Right atrium auricular region (tissue), 2 donors: ENCODE data around the gene SNED1. TPM values are rescaled to one million over a fixed set of nuclear protein-coding genes. Genes with fewer than 3 reads are reported as not detected.

Experiments used
- DNase-seq: peaks from one replicate; pipeline ENCODE4 v3.0.0-alpha.2; 2019; ENCODE audit warnings: low spot score
- H3K27ac ChIP-seq, 2 donors: fragments of 200-600 bp; sonication (generic); 1 replicate in 1 of 2; 2 replicates in 1 of 2; pipeline ENCODE4 v1.5.1; 2016 to 2019
- H3K27me3 ChIP-seq, 2 donors: fragments of 200-600 bp; sonication (generic); one replicate each; pipeline versions ENCODE4 v1.5.1 to v1.6.0; 2017 to 2019
- H3K36me3 ChIP-seq: fragments of 200-600 bp; sonication (generic); one replicate; pipeline ENCODE4 v1.5.1; 2016
- H3K4me1 ChIP-seq, 2 donors: fragments of 200-600 bp; sonication (generic); one replicate each; pipeline versions ENCODE4 v1.5.1 to v1.6.0; 2017 to 2019
- H3K4me3 ChIP-seq, 2 donors: fragments of 200-600 bp; sonication (generic); 1 replicate in 1 of 2; 2 replicates in 1 of 2; pipeline ENCODE4 v1.5.1; 2017 to 2019; ENCODE audit warnings: mild to moderate bottlenecking in 1 of 2, moderate library complexity in 1 of 2
- H3K9me3 ChIP-seq, 2 donors: fragments of 200-600 bp; sonication (generic); one replicate each; pipeline ENCODE4 v1.5.1; 2019
- total RNA-seq, 2 donors: library from RNA; depleted of rRNA; stranded (reverse); fragments of >200 nt; gene quantifications; one replicate each; pipeline ENCODE4 v1.1.0, GENCODE V29; 2016
- TF ChIP-seq, protein P1 (sequence below), 2 donors: fragments of 200-600 bp; sonication (generic); IDR thresholded peaks; one replicate each; pipeline ENCODE4 v1.5.1; 2019; ENCODE audit warnings: antibody characterized with exemption in 2 of 2

The SNED1 gene
- total RNA-seq, 2 donors from 2014 or later, result 9.9 to 16.4 TPM

DNA sequence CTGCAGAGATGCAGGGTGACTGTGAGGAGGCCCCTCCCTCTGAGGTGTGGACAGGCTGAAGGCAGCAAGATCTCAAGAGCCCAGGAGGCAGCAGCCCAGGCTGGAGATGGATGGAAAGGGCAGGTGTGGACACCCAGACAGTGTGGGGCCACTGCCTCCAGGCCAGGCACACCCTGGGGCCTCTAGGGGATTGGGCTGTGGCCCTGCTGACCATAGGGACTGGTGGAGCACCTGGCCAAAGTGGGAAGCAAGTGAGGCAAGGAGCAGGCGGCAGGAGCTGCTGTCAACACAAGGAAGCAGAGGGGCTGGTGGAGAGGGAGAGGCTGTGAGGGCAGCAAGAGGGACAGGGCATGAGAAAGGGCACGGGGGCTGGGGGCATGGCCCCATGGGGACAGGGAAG lies 10.8 kb downstream of the SNED1 start:
- Histone ChIP-seq H3K27me3 (no peaks in the 10 kb centered on the region), H3K27ac (peak overlapping the region in 1 of 2 donors; percentile 18), H3K9me3 (peaks cover under 1 to 15% of the 10 kb centered on the region in 2 donors), H3K36me3 (no peaks in the 10 kb centered on the region), H3K4me1 (peaks cover 0 to 19% of the 10 kb centered on the region in 2 donors), H3K4me3 (peak overlapping the region in 1 of 2 donors; percentile 30)
- TF ChIP-seq, protein P1, sequence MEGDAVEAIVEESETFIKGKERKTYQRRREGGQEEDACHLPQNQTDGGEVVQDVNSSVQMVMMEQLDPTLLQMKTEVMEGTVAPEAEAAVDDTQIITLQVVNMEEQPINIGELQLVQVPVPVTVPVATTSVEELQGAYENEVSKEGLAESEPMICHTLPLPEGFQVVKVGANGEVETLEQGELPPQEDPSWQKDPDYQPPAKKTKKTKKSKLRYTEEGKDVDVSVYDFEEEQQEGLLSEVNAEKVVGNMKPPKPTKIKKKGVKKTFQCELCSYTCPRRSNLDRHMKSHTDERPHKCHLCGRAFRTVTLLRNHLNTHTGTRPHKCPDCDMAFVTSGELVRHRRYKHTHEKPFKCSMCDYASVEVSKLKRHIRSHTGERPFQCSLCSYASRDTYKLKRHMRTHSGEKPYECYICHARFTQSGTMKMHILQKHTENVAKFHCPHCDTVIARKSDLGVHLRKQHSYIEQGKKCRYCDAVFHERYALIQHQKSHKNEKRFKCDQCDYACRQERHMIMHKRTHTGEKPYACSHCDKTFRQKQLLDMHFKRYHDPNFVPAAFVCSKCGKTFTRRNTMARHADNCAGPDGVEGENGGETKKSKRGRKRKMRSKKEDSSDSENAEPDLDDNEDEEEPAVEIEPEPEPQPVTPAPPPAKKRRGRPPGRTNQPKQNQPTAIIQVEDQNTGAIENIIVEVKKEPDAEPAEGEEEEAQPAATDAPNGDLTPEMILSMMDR (IDR thresholded peaks at IDR 0.05), result no peak
- peak; percentile 54 for DNase-seq

DNA sequence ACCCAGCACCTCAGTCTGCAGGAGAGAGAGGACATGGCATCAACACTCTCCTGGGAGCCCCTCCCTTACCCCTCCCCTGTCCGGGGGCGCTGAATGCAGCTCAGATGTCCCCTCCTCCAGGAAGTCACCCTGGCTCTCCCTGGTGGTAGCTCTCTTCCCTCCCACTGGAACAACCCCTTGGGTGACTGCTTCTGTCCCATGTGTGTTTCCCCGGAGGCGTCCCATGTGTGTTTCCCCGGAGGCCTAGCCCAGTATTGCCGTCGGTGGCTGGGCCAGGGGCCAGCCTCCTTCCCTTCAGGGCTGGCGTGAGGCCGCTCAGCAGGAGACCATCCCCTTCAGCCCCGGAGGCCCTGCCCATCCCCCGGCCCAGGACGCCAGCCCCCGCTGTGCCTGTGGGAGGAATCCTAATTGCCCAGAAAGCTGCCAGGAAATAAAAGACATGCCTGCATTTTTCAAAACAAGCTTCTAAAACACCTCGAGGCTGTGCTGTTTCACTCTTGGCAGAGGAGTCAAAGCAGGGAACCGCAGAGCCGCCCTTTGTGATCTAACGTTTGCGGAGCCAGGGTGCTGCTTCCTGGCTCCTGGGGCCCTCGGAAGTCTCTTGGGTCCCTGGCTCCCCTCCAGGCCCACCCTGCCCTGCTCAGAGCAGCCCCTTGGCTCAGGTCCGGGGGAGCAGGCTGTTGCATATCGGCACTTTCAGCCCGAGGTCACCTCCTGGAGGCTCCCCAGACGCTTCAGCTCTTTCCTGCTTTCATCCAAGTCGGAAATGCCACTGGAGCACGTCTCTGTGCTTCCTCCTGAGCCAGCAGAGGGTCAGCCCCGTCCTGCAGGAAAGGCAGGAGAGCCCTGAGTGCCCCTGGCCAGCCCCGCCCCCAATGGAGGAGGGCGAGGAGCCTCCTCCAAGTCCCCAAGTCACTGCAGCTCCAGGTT lies 11.4 kb downstream of the SNED1 start:
- TF ChIP-seq, protein P1 (IDR thresholded peaks at IDR 0.05), result no peak
- H3K36me3 ChIP-seq, result no peaks in the 10 kb centered on the region
- peak overlapping the region; percentile 9 to 30 for H3K4me3 ChIP-seq
- H3K27ac ChIP-seq, result peak overlapping the region; percentile 18 to 36
- H3K27me3 ChIP-seq, result no peaks in the 10 kb centered on the region
- peaks cover 0 to 8% of the 10 kb centered on the region in 2 donors for H3K9me3 ChIP-seq
- DNase-seq, result peak; percentile 67
- peaks cover 0 to 19% of the 10 kb centered on the region in 2 donors for H3K4me1 ChIP-seq

DNA sequence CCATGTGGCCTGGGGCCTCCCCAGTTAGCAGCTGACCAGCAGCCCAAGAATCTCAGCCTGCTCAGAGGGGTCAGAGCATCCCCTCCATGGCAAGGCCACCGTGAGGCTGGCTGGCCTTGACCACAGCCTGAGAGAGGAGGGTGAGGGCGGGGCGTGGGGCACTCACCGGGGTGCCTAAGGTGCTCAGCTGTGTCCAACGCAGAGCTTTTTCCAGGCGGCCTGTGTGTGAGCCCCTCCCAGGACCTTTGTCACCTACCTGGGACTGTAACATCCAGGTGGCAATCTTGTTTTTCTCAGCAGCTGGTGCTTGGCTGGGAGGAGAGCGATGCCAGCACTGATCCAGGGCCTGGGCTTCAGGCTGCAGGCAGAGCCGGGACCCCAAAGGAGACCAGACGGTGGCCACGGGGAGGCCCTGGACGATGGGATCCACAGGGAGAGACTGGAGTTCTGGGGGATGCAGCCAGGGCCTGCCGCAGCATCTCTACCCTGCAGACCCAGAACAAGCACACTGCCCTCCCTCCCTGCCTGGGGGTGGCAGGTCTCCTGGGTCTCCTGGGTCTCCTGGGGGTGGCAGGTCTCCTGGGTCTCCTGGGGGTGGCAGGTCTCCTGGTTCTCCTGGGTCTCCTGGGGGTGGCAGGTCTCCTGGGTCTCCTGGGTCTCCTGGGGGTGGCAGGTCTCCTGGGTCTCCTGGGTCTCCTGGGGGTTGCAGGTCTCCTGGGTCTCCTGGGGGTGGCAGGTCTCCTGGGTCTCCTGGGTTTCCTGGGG lies 12.3 kb downstream of the SNED1 start:
- Histone ChIP-seq H3K9me3 (peaks cover 0 to under 1% of the 10 kb centered on the region in 2 donors), H3K4me3 (no peak overlapping the region), H3K4me1 (peaks cover 0 to 19% of the 10 kb centered on the region in 2 donors), H3K36me3 (no peaks in the 10 kb centered on the region), H3K27me3 (no peaks in the 10 kb centered on the region), H3K27ac (peak overlapping the region in 1 of 2 donors; percentile 18)
- peak; percentile 48 for DNase-seq
- TF ChIP-seq, protein P1 (IDR thresholded peaks at IDR 0.05), result no peak

DNA sequence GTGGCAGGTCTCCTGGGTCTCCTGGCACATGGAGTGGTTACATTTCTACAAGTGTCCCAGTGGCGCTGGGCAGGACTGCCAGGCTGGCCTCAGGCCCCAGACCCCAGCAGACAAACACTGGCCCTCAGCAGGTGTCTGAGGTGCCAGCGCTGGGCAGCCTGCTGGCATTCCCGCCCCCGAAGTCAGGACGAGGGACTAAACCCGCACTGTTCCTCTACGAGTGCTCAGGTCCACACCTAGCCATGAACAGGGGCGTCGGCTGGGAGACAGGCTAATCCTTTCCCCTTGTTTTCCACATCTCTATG lies 12.8 kb downstream of the SNED1 start:
- H3K36me3 ChIP-seq, result no peaks in the 10 kb centered on the region
- peak; percentile 16 for DNase-seq
- TF ChIP-seq, protein P1 (IDR thresholded peaks at IDR 0.05), result no peak
- H3K4me3 ChIP-seq, result no peak overlapping the region
- H3K9me3 ChIP-seq, result no peaks in the 10 kb centered on the region
- H3K4me1 ChIP-seq, result peaks cover 0 to 19% of the 10 kb centered on the region in 2 donors
- H3K27ac ChIP-seq, result no peak overlapping the region
- H3K27me3 ChIP-seq, result no peaks in the 10 kb centered on the region

DNA sequence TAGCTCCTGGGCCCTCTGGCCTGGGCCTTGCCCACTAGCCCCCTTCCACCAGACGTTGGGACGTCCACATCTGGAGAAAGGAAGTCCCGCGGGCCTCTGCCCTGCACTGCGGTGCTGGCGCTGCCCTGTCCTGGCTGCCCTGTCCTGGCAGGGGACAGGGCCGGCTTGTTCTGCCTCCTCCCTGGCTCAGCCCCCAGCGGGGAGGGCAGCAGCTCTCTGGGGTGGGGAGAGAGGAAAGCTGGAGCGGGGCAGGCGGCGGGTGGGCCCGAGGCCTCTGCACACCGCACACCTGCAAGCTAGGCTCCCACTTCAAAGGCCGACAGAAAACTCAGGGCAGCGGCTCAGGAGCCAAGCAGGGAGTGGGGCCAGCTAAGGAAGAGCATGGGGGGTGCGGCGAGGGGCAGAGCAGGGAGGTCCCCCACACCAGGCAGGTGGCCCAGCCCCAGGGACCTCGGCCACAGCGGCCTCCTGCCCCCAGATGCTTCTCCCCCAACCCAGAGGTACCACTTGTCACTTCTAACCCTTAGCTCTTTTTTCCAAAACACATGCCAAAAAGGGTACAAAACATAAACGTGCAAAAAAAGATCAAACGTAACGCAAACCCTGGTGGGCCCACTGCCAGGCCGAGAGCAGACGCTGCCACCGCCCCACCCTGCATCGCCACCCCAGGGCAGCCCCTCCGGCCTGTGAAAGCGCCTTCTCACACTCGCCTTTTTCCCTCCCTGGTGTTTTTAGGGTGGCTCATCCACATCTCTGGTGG lies 13.5 kb downstream of the SNED1 start:
- DNase-seq, result peak; percentile 50
- TF ChIP-seq, protein P1 (IDR thresholded peaks at IDR 0.05), result no peak

More for the DNA sequence above, 13.5 kb downstream of the SNED1 start:
- Histone ChIP-seq H3K27ac (no peak overlapping the region), H3K4me1 (peaks cover 0 to 19% of the 10 kb centered on the region in 2 donors), H3K36me3 (no peaks in the 10 kb centered on the region), H3K4me3 (no peak overlapping the region), H3K27me3 (no peaks in the 10 kb centered on the region), H3K9me3 (no peaks in the 10 kb centered on the region)
